ENCODE measurements around the gene CSF2RB. TPM values are rescaled to one million over a fixed set of nuclear protein-coding genes. Genes with fewer than 3 reads are reported as not detected.

Gene CSF2RB
- total RNA-seq, 1 experiment from 2014 or later: not detected

GRCh38 chr22:36921309-36922104 is 8.1 kb downstream of the CSF2RB start:
- no peak for DNase-seq (ENCODE audit: low spot score)

GRCh38 chr22:36922105-36922608 is 8.7 kb downstream of the CSF2RB start:
- DNase-seq (ENCODE audit: low spot score): no peak

DNA sequence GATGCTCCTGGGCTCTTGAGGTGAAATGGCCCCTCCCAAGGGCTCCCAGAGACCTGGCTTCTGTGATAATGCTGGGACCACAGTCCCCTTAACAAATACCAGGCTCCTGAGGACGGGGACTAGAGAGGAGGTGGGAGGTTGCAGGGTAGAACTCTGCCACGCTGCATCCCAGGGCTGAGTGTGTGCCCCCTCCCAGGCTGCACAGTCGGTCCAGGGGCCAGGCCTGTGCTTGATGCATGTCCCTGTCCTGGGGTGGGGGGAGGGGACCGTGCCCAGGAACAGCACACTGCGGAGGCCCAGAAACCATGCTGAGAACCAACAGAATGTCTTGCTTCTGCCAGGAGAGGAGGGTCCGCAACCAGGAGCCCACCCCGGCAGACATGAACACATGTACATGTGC is 9.3 kb downstream of the CSF2RB start:
- DNase-seq (ENCODE audit: low spot score): no peak

GRCh38 chr22:36923131-36923788 is 9.8 kb downstream of the CSF2RB start:
- DNase-seq (ENCODE audit: low spot score): no peak

GRCh38 chr22:36924151-36924698 is 10.8 kb downstream of the CSF2RB start:
- DNase-seq (ENCODE audit: low spot score): no peak

DNA sequence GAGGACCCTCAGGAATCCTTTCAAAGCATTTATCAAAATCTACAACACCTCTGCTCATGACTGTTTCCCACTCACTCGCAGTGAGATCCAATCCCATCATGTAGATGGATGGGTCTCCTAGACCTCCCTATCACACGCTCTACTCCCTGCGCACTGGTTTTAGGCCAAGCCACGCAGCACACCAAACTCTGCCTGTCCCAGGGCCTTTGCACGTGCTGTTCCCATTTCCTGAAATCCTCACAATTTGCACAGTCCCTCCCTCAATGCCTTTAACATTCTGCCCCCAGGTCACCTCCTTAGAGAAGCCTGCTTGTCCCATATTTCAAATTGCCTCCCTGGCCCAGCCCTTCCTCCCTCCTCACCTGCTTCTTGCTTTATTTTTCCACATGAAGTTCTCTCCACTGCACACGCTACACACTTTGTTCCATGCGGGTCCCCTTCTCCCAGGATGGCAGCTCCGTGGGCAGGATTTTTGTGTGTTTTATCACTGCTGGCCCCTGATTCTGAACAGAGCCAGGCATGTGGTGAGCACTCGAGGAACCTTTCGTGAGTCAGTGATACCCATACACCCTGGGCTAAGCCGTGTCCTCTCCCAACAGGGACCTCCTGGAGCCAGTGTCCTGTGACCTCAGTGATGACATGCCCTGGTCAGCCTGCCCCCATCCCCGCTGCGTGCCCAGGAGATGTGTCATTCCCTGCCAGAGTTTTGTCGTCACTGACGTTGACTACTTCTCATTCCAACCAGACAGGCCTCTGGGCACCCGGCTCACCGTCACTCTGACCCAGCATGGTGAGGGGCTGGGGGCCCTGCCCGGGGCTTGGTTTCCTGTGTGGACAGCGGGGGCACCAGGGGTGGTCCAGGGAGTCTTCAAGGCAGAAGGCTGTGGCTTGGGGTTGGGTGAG is 12.2 kb downstream of the CSF2RB start:
- no peak for DNase-seq (ENCODE audit: low spot score)

DNA sequence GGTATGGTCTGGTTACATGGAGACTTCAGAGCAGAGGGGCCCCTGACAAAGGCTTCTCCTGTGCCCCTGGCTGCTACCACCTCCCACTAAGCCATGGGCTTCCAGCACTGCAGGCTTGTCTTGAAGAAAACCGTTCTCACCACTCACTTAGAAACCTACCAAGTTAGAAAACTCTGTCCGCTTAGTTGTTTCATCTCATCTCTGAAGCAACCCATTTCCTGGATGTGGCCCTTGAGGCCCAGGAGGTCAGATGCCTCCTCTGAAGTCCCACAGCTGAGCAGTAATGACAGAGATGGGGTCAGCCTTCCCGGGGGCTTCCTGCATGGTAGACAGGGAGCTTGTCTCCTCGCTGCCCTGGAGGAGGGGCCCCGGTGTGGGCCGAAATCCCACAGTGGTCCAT is 12.9 kb downstream of the CSF2RB start:
- DNase-seq (ENCODE audit: low spot score): no peak

DNA sequence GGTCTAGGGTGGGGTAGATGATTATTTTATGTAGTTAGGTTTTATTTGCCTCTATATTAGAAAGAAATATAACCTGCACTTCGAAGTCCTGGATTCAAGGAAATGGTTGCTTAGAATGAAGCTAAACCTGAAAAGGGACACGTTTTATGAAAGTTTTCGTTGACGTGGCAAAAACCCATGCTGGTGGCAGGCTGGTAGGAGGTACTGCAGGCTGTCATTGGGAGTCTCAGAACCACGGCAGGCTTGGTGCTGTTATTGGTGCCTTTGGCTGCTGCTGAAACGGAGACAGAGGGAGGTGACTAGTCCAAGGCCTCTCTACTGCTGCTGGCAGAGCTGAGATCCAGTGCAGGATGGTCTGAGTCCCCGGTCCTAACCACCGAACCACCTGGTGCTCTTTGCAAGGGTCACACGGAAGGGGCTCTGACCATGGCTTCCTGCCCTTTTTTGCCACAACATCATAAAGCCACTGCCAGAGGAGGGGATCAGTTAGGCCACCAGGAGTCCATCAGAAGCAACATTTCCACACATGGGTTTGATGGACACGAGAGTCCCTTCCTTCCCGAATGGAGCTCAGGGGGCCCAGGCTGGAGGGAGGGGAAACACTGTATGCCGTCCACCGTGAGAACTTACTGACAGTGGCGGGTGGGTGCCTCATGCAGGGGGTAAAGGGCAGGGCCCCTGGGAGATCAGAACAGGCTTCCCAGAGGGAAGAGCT is 13.4 kb downstream of the CSF2RB start:
- no peak for DNase-seq (ENCODE audit: low spot score)

DNA sequence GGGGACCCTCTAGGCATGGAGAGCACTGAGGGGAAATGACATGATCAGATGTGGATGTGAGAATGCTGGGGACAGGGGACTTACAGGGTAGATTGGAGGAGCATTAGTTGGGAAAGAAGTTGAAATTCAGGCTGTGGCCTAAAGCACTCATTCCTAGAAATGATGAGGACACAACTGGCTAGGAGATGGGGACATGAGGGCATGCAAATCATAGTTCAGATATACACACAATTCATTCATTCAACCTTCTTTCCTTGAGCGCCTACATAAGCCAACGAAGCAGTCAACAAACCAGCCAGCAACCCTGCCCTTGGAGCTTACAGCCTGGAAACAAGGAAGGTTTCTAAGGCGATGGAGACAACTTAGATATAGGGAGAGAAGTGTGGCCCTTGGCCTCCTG is 14.2 kb downstream of the CSF2RB start:
- no peak for DNase-seq (ENCODE audit: low spot score)

DNA sequence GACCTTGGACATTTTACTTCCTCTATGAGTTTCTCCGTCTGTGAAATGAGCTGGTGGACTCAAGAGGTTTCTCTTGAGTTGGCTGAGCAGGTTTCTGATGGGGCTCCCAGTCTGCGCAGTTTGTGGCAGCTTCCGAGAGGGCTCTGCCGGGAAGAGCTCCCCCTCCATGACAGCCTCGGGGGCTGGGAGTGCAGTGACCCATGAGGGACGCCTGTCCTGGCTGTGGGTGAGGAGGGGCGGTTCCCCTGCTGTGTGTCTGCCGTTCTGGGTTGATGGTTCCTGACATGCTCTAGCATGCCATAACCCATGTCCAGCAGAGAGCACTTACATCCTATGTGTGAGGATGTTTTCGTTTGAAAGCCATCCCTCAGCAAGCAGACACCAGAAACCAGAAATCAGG is 14.8 kb downstream of the CSF2RB start:
- DNase-seq (ENCODE audit: low spot score): no peak

GRCh38 chr22:36928786-36929535 is 15.5 kb downstream of the CSF2RB start:
- DNase-seq (ENCODE audit: low spot score): no peak

DNA sequence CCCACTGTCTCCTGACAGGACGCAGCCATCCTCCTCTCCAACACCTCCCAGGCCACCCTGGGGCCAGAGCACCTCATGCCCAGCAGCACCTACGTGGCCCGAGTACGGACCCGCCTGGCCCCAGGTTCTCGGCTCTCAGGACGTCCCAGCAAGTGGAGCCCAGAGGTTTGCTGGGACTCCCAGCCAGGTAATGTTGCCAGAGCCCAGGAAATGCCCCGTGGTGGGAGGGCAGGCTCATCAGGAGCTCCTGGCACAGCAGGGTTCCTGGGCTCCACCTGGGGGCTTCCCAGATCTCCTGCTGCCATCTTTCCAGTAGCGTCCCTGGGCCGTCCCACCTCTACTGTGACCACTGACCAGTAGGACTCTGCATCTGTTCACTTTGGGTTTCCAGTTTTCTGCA is 16.2 kb downstream of the CSF2RB start:
- DNase-seq (ENCODE audit: low spot score): no peak

DNA sequence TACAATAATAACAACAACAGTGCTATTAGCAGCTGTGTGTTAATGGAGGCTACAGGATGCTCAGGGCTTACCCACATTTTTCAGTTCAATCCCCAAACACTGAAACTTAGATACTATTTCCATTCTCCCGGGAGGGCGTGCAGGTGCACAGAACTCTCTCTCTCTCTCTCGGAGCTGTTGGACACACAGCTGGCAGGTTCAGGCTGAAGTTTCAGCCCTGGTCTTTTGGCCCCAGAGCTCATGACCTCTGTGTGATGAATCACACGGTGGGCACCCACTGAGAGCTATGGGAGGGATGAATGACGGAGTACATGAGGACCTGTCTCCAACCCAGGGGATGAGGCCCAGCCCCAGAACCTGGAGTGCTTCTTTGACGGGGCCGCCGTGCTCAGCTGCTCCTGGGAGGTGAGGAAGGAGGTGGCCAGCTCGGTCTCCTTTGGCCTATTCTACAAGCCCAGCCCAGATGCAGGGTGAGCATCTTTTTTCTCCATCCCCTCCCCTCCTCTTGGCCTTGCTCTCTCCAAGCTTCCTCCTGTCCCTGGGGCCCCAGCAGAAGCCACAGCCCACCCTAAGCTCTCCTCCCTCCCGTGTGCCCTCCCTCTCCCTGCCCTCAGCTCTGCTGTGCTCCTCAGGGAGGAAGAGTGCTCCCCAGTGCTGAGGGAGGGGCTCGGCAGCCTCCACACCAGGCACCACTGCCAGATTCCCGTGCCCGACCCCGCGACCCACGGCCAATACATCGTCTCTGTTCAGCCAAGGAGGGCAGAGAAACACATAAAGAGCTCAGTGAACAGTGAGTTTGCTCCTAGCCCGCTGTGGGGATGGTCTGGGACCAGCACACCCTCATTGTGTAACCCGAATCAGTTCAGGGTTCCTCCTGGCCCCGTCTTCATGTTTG is 16.9 kb downstream of the CSF2RB start:
- DNase-seq (ENCODE audit: low spot score): no peak

DNA sequence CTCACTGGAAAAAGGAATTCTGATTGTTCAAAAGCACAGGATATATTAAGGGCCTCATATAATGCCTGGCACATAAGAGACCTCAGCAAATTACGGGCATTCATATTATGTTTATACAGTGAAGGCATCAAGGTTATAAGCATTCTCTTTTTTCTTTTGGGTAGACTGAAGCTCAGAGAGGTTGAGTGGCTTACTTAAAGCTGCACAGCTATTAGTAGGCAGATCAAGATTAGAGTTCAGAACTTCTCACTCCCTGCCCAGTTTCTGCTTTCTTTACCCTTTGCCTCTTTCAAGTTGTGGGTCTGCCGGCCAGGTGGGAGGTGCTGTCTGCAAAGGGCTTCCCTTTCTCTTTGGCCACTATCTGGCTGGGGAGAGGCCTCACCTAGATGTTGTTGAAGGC is 18.0 kb downstream of the CSF2RB start:
- no peak for DNase-seq (ENCODE audit: low spot score)

- no peak for DNase-seq (ENCODE audit: low spot score)
Observed at GRCh38 chr22:36933629-36934417, 20.4 kb downstream of the CSF2RB start.

GRCh38 chr22:36934418-36935312 is 21.2 kb downstream of the CSF2RB start:
- DNase-seq (ENCODE audit: low spot score): no peak

- no peak for DNase-seq (ENCODE audit: low spot score)
Observed at GRCh38 chr22:36935313-36935610, 21.8 kb downstream of the CSF2RB start.

- no peak for DNase-seq (ENCODE audit: low spot score)
Observed at GRCh38 chr22:36935694-36936093, 22.3 kb downstream of the CSF2RB start.

Data from A172 (cell line).